Measurements from ENCODE around the gene MAD1L1.

The MAD1L1 gene

DNA sequence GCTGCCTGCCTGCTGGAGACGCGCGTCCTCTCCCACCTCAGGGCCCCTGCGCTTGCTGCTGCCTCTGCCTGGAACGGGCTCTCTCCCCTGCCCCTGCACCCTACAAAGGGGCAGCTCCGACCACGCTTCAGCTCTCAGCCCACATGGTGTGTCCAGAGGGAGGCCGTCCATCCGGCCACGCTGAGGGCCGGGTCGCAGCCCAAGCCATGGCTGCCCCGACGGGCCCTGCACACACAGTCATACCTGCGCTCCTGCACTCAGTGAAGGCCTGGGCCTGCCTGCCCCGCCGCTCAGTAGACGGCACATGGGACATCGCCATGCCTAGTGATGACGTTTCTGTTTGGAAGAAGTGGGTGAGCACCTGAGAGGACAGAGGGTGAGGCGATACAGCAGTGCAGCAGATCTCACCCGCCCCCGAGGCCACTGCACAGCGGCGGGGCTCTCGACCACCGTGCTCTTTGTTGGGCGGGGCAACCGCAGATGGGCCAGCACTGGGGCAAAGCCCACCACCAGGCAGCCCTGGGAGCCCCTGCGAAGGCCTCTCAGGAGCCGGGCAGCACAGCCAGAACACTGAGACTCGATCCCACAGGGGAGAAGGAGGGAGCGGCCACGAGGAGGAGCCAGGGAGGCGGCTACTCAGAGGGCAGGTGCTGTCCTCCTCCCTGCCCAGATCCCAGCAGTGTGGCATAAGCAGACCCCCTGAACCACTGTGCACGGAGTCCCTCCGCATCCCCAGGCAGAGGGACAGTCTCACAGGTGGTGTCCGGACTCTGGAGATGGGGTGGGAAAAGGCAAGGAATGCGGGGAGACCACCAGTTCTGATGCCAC, 129.5 kb downstream of the MAD1L1 start:
- H3K4me3 ChIP-seq (replicated peaks; ENCODE audit: low read depth, low read length): no peak overlapping the region
- DNase-seq (ENCODE audit: low read depth): no peak
- TF ChIP-seq, protein P1, sequence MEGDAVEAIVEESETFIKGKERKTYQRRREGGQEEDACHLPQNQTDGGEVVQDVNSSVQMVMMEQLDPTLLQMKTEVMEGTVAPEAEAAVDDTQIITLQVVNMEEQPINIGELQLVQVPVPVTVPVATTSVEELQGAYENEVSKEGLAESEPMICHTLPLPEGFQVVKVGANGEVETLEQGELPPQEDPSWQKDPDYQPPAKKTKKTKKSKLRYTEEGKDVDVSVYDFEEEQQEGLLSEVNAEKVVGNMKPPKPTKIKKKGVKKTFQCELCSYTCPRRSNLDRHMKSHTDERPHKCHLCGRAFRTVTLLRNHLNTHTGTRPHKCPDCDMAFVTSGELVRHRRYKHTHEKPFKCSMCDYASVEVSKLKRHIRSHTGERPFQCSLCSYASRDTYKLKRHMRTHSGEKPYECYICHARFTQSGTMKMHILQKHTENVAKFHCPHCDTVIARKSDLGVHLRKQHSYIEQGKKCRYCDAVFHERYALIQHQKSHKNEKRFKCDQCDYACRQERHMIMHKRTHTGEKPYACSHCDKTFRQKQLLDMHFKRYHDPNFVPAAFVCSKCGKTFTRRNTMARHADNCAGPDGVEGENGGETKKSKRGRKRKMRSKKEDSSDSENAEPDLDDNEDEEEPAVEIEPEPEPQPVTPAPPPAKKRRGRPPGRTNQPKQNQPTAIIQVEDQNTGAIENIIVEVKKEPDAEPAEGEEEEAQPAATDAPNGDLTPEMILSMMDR (IDR thresholded peaks at IDR 0.05; ENCODE audit: low read length, missing control alignments): no peak

DNA sequence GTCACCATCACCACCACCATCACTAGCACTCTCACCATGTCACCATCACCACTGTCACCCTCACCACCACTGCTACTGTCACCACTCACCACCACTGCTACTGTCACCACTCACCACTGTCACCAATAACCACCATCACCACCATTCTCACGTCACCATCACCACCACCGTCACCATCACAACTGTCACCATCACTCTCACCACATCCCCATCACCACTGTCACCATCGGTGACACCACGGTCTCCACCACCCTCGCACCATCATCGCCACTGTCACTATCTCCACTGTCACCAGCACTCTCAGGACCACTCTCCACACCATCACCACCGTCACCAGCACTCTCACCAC, 130.4 kb downstream of the MAD1L1 start:
- DNase-seq (ENCODE audit: low read depth): no peak
- no peak overlapping the region for H3K4me3 ChIP-seq (replicated peaks; ENCODE audit: low read depth, low read length)
- TF ChIP-seq, protein P1 (IDR thresholded peaks at IDR 0.05; ENCODE audit: low read length, missing control alignments): no peak

DNA sequence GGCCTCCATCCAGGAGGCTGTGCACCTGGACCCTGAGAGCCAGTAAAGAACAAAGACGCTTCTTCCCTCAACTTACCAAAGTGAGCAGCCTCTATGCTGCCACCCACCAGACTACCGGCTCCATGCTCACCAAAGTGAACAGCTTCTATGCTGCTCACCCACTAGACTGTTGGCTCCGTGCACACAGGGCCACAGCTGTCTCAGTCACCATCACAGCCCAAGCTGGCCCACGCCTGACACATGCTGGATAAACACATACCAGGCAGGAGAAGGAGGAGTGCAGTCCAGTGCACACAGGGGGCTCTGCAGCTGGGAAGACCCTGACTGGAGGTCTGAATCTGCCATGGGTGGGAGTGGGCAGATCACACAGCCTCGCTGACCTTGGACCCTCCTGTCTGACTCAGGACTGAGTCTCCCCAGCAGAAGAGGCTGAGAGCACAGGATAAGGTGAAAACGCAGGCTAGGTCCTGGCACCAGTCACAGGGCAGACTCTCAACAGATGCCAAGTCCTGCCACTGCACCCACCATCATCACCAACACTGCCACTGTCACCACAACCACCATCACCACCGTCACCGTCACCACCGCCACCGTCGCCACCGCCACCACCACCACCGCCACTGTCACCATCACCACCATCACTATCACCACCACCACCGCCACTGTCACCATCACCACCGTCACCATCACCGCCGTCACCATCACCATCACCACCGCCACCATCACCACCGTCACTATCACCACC, 130.9 kb downstream of the MAD1L1 start:
- TF ChIP-seq, protein P1 (IDR thresholded peaks at IDR 0.05; ENCODE audit: low read length, missing control alignments): no peak
- DNase-seq (ENCODE audit: low read depth): no peak
- H3K4me3 ChIP-seq (replicated peaks; ENCODE audit: low read depth, low read length): no peak overlapping the region

DNA sequence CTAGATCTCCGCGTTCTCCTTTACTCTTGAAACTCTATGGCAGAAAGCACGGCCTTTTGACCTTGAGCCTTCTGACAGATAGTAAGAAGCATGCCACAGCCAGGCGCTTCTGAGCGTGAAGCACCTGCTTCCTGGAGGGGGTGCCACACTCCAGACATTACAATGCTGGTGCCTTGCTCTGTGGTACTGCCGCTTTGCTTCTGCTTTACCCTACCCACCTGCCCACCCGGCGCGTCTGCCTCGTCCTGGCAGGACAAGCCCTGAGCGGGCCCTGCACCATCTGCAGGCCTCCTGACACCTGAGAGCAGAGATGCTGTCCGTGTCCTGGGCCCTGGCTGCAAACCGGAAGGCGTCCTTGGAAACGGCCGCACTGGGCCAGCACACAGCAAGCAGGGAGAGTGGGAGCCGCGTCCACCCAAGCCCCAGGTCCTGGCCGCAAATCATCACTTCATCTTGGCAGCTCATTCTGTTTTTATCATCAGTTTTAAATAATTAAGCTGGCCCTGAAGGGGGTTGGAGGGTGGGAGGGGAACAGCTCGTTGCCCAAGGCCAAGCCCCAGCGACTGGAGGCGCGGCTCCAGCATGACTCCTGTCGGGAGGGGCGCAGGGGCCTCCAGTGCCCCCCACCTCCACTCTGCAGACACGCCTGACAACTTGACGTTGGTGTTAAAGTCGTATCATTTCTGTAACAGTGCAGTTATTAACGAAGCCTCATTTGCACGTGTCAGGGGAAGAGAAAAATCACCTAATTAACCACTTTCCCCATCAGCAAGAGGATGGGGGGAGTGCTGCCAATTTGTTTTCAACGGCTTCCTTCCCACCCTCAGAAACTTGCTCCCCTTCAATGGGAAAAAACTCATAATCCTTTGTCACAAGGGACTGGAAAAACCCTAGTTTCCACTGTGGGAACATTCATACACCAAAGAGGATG, 132.2 kb downstream of the MAD1L1 start:
- TF ChIP-seq, protein P1 (IDR thresholded peaks at IDR 0.05; ENCODE audit: low read length, missing control alignments): no peak
- no peak for DNase-seq (ENCODE audit: low read depth)
- H3K4me3 ChIP-seq (replicated peaks; ENCODE audit: low read depth, low read length): no peak overlapping the region

DNA sequence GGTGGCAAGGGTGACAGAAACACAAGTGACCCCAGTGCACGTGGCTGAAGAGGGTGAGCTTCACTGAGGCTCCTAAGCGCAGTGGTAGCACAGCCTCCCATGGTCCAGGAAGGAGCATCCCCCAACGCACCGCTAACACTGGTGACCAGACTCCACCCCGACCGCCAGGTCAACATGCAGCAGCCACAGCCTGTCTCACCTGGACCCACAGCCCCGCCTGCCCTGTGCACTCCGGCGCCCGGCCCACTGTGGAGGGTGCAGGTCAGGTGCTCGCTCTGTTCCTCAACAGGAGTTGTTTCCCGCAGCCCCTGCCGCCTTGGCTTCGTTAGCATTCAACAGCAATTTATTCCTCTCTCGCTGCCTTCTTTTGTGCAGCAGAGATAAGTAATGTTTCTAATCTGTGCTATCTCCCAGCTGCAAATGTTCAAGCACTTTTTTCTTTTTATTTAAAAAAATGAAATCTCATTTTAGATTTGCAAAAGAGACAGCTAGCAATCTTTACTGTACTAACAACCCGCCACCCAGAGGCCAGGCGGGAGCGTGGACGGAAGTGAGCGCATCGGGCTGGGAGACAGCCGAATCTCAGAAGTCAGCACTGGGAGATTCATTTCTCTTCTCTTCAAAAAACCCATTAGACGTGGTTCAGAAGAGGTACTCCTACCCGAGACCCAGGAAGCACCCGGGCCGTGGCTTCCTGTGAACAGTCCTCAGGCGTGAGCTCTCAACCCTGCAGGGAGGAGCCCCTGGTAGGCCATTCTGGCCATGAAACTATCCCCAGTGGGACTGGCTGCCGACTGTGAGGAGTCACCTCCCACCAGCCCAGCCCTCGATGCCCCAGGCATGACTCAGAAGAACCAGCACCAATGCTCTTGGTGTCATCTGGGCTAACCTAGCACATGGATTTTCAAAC, 133.4 kb downstream of the MAD1L1 start:
- TF ChIP-seq, protein P1 (IDR thresholded peaks at IDR 0.05; ENCODE audit: low read length, missing control alignments): peak; percentile 7
- no peak for DNase-seq (ENCODE audit: low read depth)
- H3K4me3 ChIP-seq (replicated peaks; ENCODE audit: low read depth, low read length): no peak overlapping the region

DNA sequence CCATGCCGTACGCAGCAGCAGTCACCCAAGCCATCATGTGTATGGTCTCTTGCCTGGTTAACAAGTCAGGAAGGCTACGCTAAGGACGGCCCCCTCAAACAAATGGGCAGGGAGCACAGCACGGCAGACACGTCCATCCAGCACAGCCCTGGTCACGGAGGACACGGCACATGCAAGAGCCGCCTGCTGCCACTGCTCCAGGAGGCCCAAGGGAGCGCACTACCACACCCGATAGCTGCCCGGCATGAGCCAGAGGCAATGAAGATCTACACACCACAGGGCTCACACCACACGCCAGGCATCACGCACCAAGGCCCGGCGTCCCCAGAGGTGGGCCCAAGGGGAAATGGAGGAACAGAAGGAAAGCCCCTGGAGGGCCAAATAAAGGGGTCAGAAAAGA, 134.2 kb downstream of the MAD1L1 start:
- H3K4me3 ChIP-seq (replicated peaks; ENCODE audit: low read depth, low read length): no peak overlapping the region
- DNase-seq (ENCODE audit: low read depth): no peak
- TF ChIP-seq, protein P1 (IDR thresholded peaks at IDR 0.05; ENCODE audit: low read length, missing control alignments): no peak
